HEK293 (cell line): Measurements from ENCODE around the gene THAP7.

Experiments used
- CTCF ChIA-PET: fragments of 350-600 bp; formaldehyde crosslinking; extraction: SDS; loops from one replicate; lab custom pipeline; 2021; ENCODE audit warnings: antibody characterized with exemption; lab: Yijun Ruan, JAX
- POLR2A ChIA-PET: fragments of 300-600 bp; formaldehyde crosslinking; extraction: SDS; loops from one replicate; lab custom pipeline; 2020; ENCODE audit warnings: antibody characterized with exemption, inconsistent platforms; lab: Yijun Ruan, JAX
- H3K27ac ChIP-seq: fragments of 200-500 bp; sonication (Bioruptor generic); 2 replicates; pipeline ENCODE4 v1.5.1; 2014; ENCODE audit warnings: low read depth, low read length, control low read depth, inconsistent platforms; ENCODE audit errors: extremely low read depth
- H3K36me3 ChIP-seq, 2 experiments: fragments of 200-500 bp in 1 of 2; sonication (Bioruptor generic) in 1 of 2; 1 replicate in 1 of 2; 2 replicates in 1 of 2; pipeline ENCODE4 v1.5.1; 2014 to 2017; ENCODE audit warnings: inconsistent platforms in 2 of 2, low read length in 2 of 2; ENCODE audit not compliant: control insufficient read depth in 2 of 2, insufficient read depth in 1 of 2
- H3K4me1 ChIP-seq: fragments of 200-500 bp; sonication (Bioruptor generic); 2 replicates; pipeline ENCODE4 v1.5.1; 2014; ENCODE audit warnings: mild to moderate bottlenecking, low read length, inconsistent platforms; ENCODE audit not compliant: control insufficient read depth, insufficient read depth
- H3K4me3 ChIP-seq: 2 replicates; pipeline ENCODE4 v1.5.1; 2011; ENCODE audit warnings: low read depth, mild to moderate bottlenecking, control low read depth, low read length, moderate library complexity
- H3K9me3 ChIP-seq: fragments of 200-500 bp; sonication (Bioruptor generic); 2 replicates; pipeline ENCODE4 v1.5.1; 2014; ENCODE audit warnings: low read depth, low read length, inconsistent platforms; ENCODE audit not compliant: control insufficient read depth, insufficient read depth
- FEZF1 ChIP-seq: fragments of 450-650 bp; formaldehyde crosslinking; IDR thresholded peaks from 2 replicates; pipeline ENCODE4 v1.5.1; 2016; ENCODE audit warnings: missing biosample characterization, missing genetic modification characterization
- KLF9 ChIP-seq: fragments of 450-650 bp; formaldehyde crosslinking; IDR thresholded peaks from 2 replicates; pipeline ENCODE4 v1.5.1; 2016; ENCODE audit warnings: missing biosample characterization, missing genetic modification characterization, low read depth
- OVOL3 ChIP-seq: fragments of 450-650 bp; formaldehyde crosslinking; IDR thresholded peaks from 2 replicates; pipeline ENCODE4 v1.5.1; 2016; ENCODE audit warnings: missing biosample characterization, missing genetic modification characterization
- PRDM4 ChIP-seq: fragments of 450-650 bp; formaldehyde crosslinking; IDR thresholded peaks from 2 replicates; pipeline ENCODE4 v1.5.1; 2017; ENCODE audit warnings: missing biosample characterization, missing genetic modification characterization
- SETDB1 ChIP-seq: IDR thresholded peaks from one replicate; pipeline ENCODE4 v1.6.1; 2017; ENCODE audit warnings: mild to moderate bottlenecking, low read length, moderate library complexity, mixed read lengths; ENCODE audit not compliant: insufficient read length
- SP7 ChIP-seq: fragments of 450-650 bp; formaldehyde crosslinking; IDR thresholded peaks from 2 replicates; pipeline ENCODE4 v1.5.1; 2016; ENCODE audit warnings: missing biosample characterization, missing genetic modification characterization
- TCF7L2 ChIP-seq: IDR thresholded peaks from 2 replicates; pipeline ENCODE4 v1.6.1; 2011; ENCODE audit warnings: low read depth, mild to moderate bottlenecking, inconsistent platforms, low read length, moderate library complexity, borderline replicate concordance
- TRIM28 ChIP-seq: IDR thresholded peaks from 2 replicates; pipeline ENCODE4 v1.6.1; 2011; ENCODE audit warnings: low read length, control low read depth, borderline replicate concordance
- ZBTB7A ChIP-seq: fragments of 450-650 bp; formaldehyde crosslinking; IDR thresholded peaks from 2 replicates; pipeline ENCODE4 v1.5.1; 2016; ENCODE audit warnings: low read depth, missing biosample characterization, missing genetic modification characterization
- ZBTB8A ChIP-seq: fragments of 450-650 bp; formaldehyde crosslinking; IDR thresholded peaks from 2 replicates; pipeline ENCODE4 v1.5.1; 2016; ENCODE audit warnings: missing biosample characterization, missing genetic modification characterization
- ZEB2 ChIP-seq: fragments of 450-650 bp; formaldehyde crosslinking; IDR thresholded peaks from 2 replicates; pipeline ENCODE4 v1.5.1; 2016; ENCODE audit warnings: missing biosample characterization, missing genetic modification characterization
- ZNF114 ChIP-seq: fragments of 450-650 bp; formaldehyde crosslinking; IDR thresholded peaks from 2 replicates; pipeline ENCODE4 v1.5.0; 2017; ENCODE audit warnings: missing biosample characterization, missing genetic modification characterization
- ZNF174 ChIP-seq: fragments of 450-650 bp; formaldehyde crosslinking; IDR thresholded peaks from 2 replicates; pipeline ENCODE4 v1.5.0; 2017; ENCODE audit warnings: missing biosample characterization, mild to moderate bottlenecking, missing genetic modification characterization
- ZNF324 ChIP-seq: fragments of 450-650 bp; formaldehyde crosslinking; IDR thresholded peaks from 2 replicates; pipeline ENCODE4 v1.5.1; 2016; ENCODE audit warnings: missing biosample characterization, missing genetic modification characterization
- ZNF354C ChIP-seq: fragments of 450-650 bp; formaldehyde crosslinking; IDR thresholded peaks from 2 replicates; pipeline ENCODE4 v1.5.1; 2016; ENCODE audit warnings: missing biosample characterization, missing genetic modification characterization, low read depth, borderline replicate concordance
- ZNF391 ChIP-seq: fragments of 450-650 bp; formaldehyde crosslinking; IDR thresholded peaks from 2 replicates; pipeline ENCODE4 v1.5.1; 2016; ENCODE audit warnings: low read depth, missing biosample characterization, missing genetic modification characterization, borderline replicate concordance
- ZNF404 ChIP-seq: fragments of 450-650 bp; formaldehyde crosslinking; IDR thresholded peaks from 2 replicates; pipeline ENCODE4 v1.5.1; 2017; ENCODE audit warnings: missing biosample characterization, missing genetic modification characterization
- ZNF514 ChIP-seq: fragments of 450-650 bp; formaldehyde crosslinking; IDR thresholded peaks from 2 replicates; pipeline ENCODE4 v1.5.1; 2016; ENCODE audit warnings: missing biosample characterization, missing genetic modification characterization
- ZNF555 ChIP-seq: fragments of 450-650 bp; formaldehyde crosslinking; conservative IDR thresholded peaks from 2 replicates; pipeline ENCODE4 v1.5.1; 2017; ENCODE audit warnings: missing biosample characterization, mild to moderate bottlenecking, missing genetic modification characterization, inconsistent platforms
- ZNF660 ChIP-seq: fragments of 450-650 bp; IDR thresholded peaks from 2 replicates; pipeline ENCODE4 v1.5.1; 2018; ENCODE audit warnings: missing biosample characterization, mild to moderate bottlenecking, missing genetic modification characterization
- ZNF747 ChIP-seq: fragments of 450-650 bp; formaldehyde crosslinking; IDR thresholded peaks from 2 replicates; pipeline ENCODE4 v1.5.1; 2016; ENCODE audit warnings: missing biosample characterization, missing genetic modification characterization
- ZNF768 ChIP-seq: fragments of 450-650 bp; formaldehyde crosslinking; IDR thresholded peaks from 2 replicates; pipeline ENCODE4 v1.5.1; 2018; ENCODE audit warnings: missing biosample characterization, mild to moderate bottlenecking, missing genetic modification characterization
- ZSCAN18 ChIP-seq: fragments of 450-650 bp; formaldehyde crosslinking; IDR thresholded peaks from 2 replicates; pipeline ENCODE4 v1.5.1; 2016; ENCODE audit warnings: missing biosample characterization, missing genetic modification characterization
- TF ChIP-seq, protein P1 (sequence below): fragments of 450-650 bp; formaldehyde crosslinking; IDR thresholded peaks from 2 replicates; pipeline ENCODE4 v1.5.1; 2016; ENCODE audit warnings: missing biosample characterization, missing genetic modification characterization

The THAP7 gene

GRCh38 chr22:20992456-20993303 is 9.2 kb downstream of the THAP7 start:
- Histone ChIP-seq H3K4me3 (no peak overlapping the region), H3K27ac (no peak overlapping the region), H3K36me3 (peaks cover 0 to 96% of the 10 kb centered on the region in 2 experiments; a peak in 1 of 3 replicates), H3K9me3 (no peaks in the 10 kb centered on the region), H3K4me1 (no peaks in the 10 kb centered on the region)
- ChIA-PET CTCF (interaction anchor here (0.7 kb wide), 1 partner anchor 1934 kb away, joined by 4 read pairs; no protein-coding TSS in a partner anchor), POLR2A (interaction anchor here (0.9 kb wide), 1 partner anchor 10 kb away, joined by 3 read pairs; the partner anchor contains the start of gene LZTR1)
- TF ChIP-seq ZNF391: no peak
- TF ChIP-seq SETDB1: no peak
- no peak for TF ChIP-seq ZBTB8A (tag by site-specific recombination)
- TF ChIP-seq ZNF174 (tag by site-specific recombination): no peak

- CTCF ChIA-PET: no interaction called here
- no peak overlapping the region for H3K4me3 ChIP-seq
- H3K4me1 ChIP-seq: no peaks in the 10 kb centered on the region
- no peak for TF ChIP-seq OVOL3
- no peak for TF ChIP-seq PRDM4
- TF ChIP-seq ZSCAN18: no peak
- no peak for TF ChIP-seq ZNF768 (tag by site-specific recombination)
- TF ChIP-seq ZNF747 (tag by site-specific recombination): no peak
- no peak for TF ChIP-seq KLF9 (tag by site-specific recombination)
- TF ChIP-seq ZNF660 (tag by site-specific recombination): no peak
- no peak for TF ChIP-seq TCF7L2
- TF ChIP-seq ZBTB7A (tag by site-specific recombination): no peak
- no peak for TF ChIP-seq ZNF324 (tag by site-specific recombination)
- no peak for TF ChIP-seq ZNF354C
- no peaks in the 10 kb centered on the region for H3K9me3 ChIP-seq
- H3K36me3 ChIP-seq: peaks cover 0 to 96% of the 10 kb centered on the region in 2 experiments; a peak in 1 of 3 replicates
- H3K27ac ChIP-seq: no peak overlapping the region
- POLR2A ChIA-PET: interaction anchor here (1.4 to 2.4 kb wide), 2 partner anchors 10 kb away, joined by 6 to 22 read pairs; partner anchors contain the start of genes LZTR1 and THAP7
Observed at GRCh38 chr22:20992056-20992442, 9.9 kb downstream of the THAP7 start.

DNA sequence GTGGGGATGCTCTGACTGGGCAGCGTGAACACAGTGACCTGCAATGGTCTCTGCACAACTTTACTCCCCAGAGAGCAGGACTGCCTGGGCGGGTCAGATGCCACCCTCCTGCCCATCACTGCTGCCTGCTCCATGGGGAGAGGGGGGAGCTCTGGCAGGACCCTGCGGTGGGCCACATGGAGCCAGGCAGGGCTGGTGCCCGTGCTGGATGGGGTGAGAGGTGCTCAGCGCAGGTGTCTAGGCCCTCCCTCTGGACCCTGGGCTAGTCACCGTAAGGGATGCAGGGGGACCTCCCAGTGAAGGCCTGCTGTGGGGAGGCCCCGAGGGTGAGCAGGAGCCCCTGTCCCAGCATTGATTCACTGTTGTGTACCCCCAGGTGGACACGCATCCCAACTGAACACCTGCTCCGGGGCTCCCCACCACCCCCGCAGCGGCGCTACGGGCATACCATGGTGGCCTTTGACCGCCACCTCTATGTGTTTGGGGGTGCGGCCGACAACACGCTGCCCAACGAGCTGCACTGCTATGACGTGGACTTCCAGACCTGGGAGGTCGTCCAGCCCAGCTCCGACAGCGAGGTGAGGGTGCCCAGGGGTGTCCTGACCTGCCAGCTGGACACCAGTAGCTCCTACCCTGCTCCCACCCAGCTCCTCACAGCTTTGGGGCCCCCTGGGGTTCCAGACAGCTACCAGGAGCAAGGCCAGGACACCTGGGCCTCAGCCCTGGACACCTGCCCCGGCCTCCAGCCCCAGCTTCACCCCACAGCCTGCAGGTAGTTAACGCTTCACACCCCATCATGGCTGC is 10.5 kb downstream of the THAP7 start:
- ChIA-PET CTCF (interaction anchor here (0.5 to 1.4 kb wide), 3 partner anchors 9 to 573 kb away, joined by 4 to 7 read pairs (median 7); partner anchors contain the start of gene LZTR1), POLR2A (interaction anchor here (1.4 to 2.4 kb wide), 3 partner anchors 8 to 11 kb away, joined by 6 to 22 read pairs (median 20); partner anchors contain the start of genes LZTR1 and THAP7)
- Histone ChIP-seq H3K4me3 (no peak overlapping the region), H3K36me3 (peaks cover 0 to 96% of the 10 kb centered on the region in 2 experiments; a peak in 2 of 3 replicates), H3K4me1 (no peaks in the 10 kb centered on the region), H3K9me3 (no peaks in the 10 kb centered on the region), H3K27ac (no peak overlapping the region)
- TF ChIP-seq TRIM28: no peak
- no peak for TF ChIP-seq ZNF114 (tag by site-specific recombination)
- no peak for TF ChIP-seq SP7 (tag by site-specific recombination)
- TF ChIP-seq, protein P1, sequence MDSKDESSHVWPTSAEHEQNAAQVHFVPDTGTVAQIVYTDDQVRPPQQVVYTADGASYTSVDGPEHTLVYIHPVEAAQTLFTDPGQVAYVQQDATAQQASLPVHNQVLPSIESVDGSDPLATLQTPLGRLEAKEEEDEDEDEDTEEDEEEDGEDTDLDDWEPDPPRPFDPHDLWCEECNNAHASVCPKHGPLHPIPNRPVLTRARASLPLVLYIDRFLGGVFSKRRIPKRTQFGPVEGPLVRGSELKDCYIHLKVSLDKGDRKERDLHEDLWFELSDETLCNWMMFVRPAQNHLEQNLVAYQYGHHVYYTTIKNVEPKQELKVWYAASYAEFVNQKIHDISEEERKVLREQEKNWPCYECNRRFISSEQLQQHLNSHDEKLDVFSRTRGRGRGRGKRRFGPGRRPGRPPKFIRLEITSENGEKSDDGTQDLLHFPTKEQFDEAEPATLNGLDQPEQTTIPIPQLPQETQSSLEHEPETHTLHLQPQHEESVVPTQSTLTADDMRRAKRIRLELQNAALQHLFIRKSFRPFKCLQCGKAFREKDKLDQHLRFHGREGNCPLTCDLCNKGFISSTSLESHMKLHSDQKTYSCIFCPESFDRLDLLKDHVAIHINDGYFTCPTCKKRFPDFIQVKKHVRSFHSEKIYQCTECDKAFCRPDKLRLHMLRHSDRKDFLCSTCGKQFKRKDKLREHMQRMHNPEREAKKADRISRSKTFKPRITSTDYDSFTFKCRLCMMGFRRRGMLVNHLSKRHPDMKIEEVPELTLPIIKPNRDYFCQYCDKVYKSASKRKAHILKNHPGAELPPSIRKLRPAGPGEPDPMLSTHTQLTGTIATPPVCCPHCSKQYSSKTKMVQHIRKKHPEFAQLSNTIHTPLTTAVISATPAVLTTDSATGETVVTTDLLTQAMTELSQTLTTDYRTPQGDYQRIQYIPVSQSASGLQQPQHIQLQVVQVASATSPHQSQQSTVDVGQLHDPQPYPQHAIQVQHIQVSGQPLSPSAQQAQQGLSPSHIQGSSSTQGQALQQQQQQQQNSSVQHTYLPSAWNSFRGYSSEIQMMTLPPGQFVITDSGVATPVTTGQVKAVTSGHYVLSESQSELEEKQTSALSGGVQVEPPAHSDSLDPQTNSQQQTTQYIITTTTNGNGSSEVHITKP (tag by site-specific recombination): no peak
- no peak for TF ChIP-seq ZEB2 (tag by site-specific recombination)
- TF ChIP-seq ZNF555 (tag by site-specific recombination): no peak
- no peak for TF ChIP-seq ZNF514 (tag by site-specific recombination)
- no peak for TF ChIP-seq FEZF1 (tag by site-specific recombination)
- no peak for TF ChIP-seq ZNF404 (tag by site-specific recombination)
